Astrocyte of the spinal cord (primary cell): Measurements from ENCODE around the gene ATP9A.
"Not testable (repeated sequence)": the region's sequence is repeated elsewhere in the genome, so short reads cannot be mapped to it uniquely, and the experiment has no call there.

Experiments used
- DNase-seq: peaks from one replicate; pipeline ENCODE4 v3.0.0; 2011; ENCODE audit warnings: low read depth, low spot score
- H3K4me3 ChIP-seq: 2 replicates; pipeline ENCODE4 v1.5.1; 2011; ENCODE audit warnings: low read depth, mild to moderate bottlenecking, low read length, moderate library complexity
- in situ Hi-C: cut with HindIII; loops from 2 replicates; pipeline ENCODE4 v1.10.0; 2017; ENCODE audit warnings: low sequenced_read_pairs
- TF ChIP-seq, protein P1 (sequence below): IDR thresholded peaks from 2 replicates; pipeline ENCODE4 v1.5.1; 2012; ENCODE audit warnings: low read depth, mild to moderate bottlenecking, low read length, inconsistent platforms

ATP9A gene

DNA sequence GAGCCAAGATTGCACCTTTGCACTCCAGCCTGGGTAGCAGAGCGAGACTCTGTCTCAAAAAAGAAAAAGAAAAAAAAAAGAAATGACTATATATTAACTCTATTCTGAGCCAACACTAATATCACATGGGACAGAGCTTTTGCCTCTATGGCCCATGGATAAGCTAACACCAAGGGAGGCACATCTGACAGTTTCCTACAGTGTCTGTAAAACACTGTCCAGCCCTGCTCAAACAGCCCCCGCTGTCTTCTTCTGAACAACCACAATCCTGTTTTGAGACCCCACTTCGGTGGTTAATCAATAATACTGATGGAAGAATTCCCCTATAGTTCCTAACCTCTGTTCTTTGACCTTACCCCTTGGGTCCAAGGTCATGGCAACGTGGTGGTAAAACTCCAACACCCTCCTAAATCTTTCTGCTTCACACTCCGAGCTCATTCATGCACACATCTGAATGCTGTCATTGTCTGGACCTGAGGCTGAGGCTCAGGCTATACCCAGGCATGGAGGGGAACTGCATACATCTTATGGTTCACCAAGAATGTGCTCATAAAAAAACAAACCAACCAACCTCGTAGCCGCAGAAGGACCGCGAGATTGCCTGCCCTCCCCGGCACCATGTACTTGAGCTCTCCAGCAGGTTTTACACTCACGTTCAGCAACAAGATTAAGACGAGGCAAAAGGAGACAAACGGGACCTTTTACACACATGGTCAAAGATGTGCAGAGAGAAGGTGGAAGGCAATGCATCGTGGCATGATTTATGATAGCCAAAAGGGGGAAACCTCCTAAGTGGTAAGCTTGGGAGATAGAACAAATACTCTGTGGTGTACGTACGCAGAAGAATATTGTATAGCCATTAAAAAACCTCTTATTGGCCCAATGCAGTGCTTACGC lies 120.3 kb downstream of the ATP9A start:
- H3K4me3 ChIP-seq: no peak overlapping the region
- no peak for DNase-seq
- in situ Hi-C loops: no loop called here
- TF ChIP-seq, protein P1, sequence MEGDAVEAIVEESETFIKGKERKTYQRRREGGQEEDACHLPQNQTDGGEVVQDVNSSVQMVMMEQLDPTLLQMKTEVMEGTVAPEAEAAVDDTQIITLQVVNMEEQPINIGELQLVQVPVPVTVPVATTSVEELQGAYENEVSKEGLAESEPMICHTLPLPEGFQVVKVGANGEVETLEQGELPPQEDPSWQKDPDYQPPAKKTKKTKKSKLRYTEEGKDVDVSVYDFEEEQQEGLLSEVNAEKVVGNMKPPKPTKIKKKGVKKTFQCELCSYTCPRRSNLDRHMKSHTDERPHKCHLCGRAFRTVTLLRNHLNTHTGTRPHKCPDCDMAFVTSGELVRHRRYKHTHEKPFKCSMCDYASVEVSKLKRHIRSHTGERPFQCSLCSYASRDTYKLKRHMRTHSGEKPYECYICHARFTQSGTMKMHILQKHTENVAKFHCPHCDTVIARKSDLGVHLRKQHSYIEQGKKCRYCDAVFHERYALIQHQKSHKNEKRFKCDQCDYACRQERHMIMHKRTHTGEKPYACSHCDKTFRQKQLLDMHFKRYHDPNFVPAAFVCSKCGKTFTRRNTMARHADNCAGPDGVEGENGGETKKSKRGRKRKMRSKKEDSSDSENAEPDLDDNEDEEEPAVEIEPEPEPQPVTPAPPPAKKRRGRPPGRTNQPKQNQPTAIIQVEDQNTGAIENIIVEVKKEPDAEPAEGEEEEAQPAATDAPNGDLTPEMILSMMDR: no peak

DNA sequence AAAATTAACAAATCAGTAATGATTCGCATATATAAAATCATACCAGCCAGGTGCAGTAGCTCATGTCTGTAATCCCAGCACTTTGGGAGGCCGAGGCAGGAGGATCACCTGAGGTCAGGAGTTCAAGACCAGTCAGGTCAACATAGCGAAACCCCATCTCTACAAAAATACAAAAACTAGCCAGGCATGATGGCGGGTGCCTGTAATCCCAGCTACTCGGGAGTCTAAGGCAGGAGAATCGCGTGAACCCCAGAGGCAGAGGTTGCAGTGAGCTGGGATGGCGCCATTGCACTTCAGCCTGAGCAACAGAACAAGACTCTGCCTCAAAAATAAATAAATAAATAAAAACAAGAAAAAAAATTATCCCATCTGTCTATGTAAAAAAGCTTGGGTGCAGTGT lies 124.4 kb downstream of the ATP9A start:
- DNase-seq, in situ Hi-C loops, H3K4me3 ChIP-seq: not testable (repeated sequence)

DNA sequence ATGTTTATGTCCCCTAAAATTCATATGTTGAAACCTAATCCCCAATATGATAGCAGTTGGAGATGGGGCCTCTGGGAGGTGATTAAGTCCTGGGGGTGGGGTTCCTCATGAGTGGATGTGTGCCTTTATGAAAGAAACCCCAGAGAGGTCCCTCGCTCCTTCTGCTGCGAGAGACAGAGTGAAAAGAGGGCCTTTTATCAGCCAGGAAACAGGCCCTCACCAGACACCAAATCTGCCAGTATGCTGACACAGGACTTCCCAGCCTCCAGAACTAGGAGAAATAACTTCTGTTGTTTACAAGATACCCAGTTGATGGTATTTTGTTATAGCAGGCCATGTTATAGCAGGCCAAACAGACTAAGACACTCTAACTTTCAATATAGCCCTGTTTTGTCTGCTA lies 124.8 kb downstream of the ATP9A start:
- in situ Hi-C loops: no loop called here
- TF ChIP-seq, protein P1: no peak
- no peak overlapping the region for H3K4me3 ChIP-seq
- no peak for DNase-seq

DNA sequence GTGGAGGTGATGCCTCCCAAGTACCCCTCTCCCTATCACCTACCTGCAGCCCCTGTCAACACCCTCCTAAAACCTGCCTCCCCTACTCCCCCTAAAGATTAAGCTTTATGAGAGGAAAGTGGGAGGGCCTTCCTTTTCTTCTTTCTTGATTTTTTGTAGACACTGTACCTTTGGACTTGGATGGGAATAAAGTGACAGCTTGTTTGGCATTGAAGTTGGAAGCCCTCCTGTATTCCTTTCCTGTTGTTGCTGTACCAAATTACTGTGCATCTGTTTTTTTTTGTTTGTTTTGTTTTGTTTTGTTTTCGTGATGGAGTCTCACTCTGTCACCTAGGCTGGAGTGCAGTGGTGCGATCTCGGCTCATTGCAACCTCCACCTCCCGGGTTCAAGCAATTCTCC lies 126.3 kb downstream of the ATP9A start:
- TF ChIP-seq, protein P1: no peak
- DNase-seq: no peak
- in situ Hi-C loops: no loop called here
- no peak overlapping the region for H3K4me3 ChIP-seq

DNA sequence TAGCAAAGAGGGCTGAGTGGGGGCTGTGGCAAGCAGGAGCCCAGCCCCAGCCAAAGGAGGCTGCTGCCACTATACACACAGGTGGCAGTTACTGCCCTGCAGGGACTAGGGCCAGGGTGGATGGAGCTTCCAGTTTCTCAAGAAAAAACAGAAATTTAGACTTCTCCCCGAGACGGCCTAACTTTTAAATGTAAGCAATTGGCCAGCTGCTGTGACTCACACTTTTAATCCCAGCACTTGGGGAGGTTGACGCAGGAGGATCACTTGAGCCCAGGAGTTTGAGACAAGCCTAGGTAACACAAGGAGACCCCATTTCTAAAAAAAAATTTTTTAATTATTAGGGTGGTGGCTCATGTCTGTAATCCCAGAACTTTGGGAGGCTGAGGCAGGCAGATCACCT lies 127.4 kb downstream of the ATP9A start:
- TF ChIP-seq, protein P1: no peak
- in situ Hi-C loops: no loop called here
- H3K4me3 ChIP-seq: no peak overlapping the region
- no peak for DNase-seq

DNA sequence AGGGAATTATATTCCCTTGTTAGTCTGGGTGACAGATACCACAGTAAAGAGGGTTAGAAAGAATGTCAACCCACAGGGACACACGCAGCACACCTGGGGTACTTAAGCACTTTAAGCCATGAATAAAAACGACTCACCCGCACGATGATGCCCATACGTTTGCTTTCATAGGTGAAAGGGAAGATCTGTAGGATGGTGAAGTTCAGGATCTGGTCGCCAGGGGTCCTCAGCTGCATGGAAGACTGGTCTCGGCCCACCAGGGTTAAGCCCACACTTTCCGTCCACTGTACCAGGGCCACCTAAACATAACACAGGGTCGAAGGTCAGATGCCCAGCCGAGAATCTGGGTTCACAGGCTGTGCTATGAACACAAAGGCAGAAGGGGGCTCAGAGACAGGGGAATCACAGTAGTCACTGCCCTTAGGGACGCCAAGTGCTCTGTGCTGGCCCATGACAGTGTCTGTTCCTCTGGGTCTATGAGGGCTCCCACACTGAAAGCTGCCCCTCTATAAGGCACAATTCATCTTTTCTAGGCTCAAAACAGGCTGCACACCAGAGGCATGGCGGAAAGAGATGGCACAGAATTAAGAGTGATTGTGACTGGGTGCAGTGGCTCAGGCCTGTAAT lies 128.9 kb downstream of the ATP9A start:
- H3K4me3 ChIP-seq: no peak overlapping the region
- TF ChIP-seq, protein P1: peak; percentile 88
- DNase-seq: peak; percentile 70
- in situ Hi-C loops: no loop called here

DNA sequence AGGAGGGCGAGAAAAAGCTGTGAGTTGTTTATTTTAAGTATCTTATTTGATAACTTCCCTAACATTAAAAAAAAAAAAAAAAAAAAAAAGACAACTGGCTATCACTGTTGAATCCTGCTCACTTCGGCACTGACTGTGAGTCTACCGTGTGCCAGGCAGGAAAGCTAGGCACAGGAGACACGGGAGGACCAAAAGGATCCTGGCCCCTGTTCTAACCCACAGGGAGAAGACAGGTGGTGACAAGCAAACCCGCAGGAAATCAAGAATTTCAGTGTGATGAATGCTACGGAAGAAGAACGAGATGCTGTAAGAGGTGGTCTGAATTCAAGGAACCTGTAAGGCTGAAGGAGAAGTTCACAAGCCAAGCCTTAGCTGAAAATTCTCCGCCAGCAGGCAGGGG lies 130.9 kb downstream of the ATP9A start:
- no peak for DNase-seq
- TF ChIP-seq, protein P1: no peak
- in situ Hi-C loops: no loop called here
- no peak overlapping the region for H3K4me3 ChIP-seq
